GM12801 (cell line): Measurements from ENCODE around the gene FAM120B.

Experiments used
- TF ChIP-seq, protein P1 (sequence below): IDR thresholded peaks from one replicate; pipeline ENCODE4 v1.5.1; 2011; ENCODE audit warnings: control low read depth; ENCODE audit not compliant: insufficient read length; ENCODE audit errors: extremely low read depth

Gene FAM120B

DNA sequence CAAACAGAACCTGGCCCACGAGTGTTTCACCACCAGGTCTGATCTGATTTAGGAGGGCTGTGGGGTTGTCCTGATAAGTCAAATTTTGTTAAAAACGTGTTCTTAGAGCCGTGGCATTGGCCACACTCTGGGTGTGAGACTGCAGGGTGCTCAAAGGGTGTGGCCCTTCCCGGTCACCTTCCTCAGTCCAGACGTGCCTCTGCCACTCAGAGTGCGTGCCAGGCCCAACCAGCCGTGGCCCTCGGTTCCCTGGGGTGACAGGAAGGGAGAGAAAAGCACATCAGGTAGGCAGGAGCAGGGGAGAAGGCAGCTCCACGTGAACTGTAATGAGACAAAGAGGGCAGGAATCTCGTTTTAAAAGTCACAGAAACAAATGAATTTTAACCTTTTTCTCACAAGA, 115.4 kb downstream of the FAM120B start:
- TF ChIP-seq, protein P1, sequence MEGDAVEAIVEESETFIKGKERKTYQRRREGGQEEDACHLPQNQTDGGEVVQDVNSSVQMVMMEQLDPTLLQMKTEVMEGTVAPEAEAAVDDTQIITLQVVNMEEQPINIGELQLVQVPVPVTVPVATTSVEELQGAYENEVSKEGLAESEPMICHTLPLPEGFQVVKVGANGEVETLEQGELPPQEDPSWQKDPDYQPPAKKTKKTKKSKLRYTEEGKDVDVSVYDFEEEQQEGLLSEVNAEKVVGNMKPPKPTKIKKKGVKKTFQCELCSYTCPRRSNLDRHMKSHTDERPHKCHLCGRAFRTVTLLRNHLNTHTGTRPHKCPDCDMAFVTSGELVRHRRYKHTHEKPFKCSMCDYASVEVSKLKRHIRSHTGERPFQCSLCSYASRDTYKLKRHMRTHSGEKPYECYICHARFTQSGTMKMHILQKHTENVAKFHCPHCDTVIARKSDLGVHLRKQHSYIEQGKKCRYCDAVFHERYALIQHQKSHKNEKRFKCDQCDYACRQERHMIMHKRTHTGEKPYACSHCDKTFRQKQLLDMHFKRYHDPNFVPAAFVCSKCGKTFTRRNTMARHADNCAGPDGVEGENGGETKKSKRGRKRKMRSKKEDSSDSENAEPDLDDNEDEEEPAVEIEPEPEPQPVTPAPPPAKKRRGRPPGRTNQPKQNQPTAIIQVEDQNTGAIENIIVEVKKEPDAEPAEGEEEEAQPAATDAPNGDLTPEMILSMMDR, result no peak

DNA sequence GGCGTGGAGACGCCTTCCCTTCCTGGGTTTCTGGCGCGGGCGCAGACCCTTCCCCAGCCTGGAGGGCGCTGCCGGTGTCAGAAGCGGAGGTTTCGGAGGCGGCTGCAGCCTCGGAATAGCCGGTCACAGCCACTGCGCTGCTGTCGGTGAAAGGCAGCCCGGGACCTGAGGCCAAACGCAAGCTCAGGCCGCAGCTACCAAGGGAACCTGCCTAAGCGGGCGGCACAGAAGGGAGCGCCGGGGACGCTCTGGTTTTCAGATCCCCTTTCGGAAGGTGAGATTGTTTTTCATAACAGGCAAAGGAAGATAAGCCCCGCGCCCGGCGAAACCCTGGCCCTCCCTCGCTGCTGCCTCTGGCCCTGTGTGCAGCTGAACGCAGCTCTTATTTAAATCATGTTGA, 116.5 kb downstream of the FAM120B start:
- TF ChIP-seq, protein P1, result no peak

DNA sequence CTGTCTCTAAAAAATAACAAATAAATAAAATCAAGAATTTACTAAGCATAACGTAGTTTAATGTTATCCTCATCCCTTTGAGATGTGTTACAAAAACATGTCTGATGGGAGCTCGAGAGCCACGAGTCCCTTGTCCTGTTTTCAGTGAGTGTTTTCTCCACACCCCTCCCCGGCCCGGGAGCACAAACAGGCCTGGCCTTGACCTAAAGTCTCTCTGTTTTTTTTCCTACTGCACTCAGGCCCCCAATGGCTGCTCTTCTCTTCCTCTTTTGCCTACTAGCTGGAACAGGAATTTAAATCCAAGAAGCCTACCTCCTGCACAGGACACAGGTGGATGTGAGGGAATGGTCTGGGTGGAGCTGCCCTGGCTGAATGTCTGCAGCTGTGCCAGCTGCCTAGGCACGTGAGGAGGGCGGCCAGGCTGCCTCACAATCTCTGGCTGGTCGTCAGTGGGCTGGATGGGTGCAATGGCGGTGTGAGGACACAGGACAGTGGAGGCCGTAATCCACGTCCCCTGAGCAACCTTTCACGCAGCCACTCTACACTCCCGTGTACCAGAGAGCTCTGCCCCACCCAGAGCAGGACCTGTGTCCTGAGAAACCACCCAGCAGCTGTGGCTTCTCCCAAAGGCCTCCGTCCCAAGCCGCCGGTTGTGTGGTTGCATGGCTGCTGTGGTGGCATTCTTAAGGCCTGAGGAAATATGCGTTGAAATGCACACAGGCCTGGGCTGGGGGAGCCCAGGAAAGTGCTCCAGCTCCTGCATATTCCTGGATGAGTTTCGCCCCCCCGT, 117.5 kb downstream of the FAM120B start:
- TF ChIP-seq, protein P1, result no peak

DNA sequence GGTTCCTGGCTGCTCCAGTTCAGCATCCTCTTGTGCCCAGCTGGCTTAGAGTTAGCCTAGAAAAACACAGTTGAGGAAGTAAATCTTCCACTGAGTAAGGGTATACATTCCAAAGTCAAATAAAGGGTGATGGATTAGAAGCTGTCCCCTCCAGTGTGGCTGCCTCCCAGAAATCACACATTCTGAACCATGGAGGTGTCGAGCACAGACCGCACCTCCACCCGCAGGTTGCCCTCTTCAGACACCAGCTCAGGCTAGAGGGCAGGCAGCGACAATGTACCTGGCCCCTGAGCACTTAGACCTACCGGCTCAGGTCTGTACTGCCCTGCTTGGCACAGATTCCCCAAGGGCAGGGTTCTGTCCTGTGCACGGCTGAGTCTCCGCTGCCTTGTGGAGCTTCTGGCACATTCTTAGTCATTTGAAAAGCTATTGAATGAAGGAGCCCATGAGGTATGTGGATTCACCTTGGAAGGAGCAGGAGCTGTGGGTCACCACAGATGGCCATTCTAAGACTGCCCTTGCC, 118.1 kb downstream of the FAM120B start:
- TF ChIP-seq, protein P1, result no peak

DNA sequence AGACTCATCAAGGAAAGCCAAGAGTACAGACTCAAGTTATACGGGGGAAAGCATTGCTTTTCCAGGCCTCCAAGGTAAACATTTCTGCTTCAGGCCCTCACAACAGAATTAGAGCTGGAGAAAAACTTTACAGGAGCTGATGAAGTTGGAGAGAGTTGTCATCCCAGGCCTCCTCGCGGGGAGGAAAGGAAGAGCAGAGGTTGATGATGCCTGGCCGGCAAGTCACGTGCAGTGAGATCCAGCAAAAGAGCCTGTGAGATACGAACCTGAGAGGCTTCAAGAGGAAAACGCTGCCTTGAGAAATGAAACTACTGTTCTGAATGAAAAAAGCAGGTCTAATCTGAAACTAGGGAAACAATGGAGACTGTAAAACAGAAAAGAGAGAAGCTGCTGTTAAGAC, 122.9 kb downstream of the FAM120B start:
- TF ChIP-seq, protein P1, result no peak

DNA sequence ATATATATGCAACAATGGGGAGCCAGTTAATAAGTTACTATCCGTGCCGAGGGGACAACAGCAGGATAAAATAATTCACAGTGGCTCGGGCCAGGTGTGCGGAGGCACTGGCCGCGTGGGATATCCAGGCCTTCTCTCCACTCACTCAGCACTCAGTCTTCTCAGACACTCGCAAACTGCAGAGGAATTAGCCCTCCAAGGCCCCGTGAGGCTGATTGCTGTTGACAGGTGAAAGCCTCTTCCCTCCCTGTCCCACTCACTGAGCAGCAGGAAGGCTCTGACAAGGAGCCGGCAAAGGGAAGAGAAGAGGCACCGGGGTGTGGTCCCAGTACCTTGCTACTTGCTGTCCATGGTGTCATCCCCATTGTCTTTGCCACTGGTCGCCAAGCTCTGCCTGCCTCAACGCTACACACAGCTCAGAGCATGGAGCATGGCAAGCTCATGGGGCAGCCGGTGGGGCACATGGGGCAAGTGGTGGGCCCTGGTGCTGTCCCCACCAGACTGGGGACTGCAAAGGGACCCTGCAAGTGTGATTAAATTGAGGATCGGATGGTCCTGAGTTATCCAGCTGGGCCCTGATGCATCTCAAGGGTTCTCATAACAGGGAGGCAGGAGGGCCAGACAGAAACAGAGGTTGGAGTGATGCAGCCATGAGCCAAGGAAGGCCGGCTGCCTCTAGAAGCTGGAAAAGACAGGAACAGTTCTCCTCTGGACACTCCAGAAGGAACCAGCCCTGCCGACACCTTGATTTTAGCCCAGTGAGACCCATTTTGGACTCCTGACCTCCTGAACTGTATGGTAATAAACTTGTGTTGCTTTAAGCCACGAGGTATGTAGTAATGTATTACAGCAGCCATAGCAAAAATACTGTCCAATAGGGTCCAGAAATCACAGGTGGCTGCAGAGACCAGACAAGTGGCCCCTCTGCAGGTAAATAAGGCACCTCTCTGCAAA, 126.9 kb downstream of the FAM120B start:
- TF ChIP-seq, protein P1, result no peak
